K562 treated with DMSO at 1 percent for 12 hours (cell line): ENCODE measurements around the gene KCTD17. TPM values are rescaled to one million over a fixed set of nuclear protein-coding genes. Genes with fewer than 3 reads are reported as not detected.

Experiments used
- total RNA-seq: library from RNA; unstranded; fragments of 300-600 nt; gene quantifications from 2 replicates; pipeline ENCODE4 v1.2.3, GENCODE V29; 2022; ENCODE audit not compliant: insufficient read depth

KCTD17 gene, protein sequence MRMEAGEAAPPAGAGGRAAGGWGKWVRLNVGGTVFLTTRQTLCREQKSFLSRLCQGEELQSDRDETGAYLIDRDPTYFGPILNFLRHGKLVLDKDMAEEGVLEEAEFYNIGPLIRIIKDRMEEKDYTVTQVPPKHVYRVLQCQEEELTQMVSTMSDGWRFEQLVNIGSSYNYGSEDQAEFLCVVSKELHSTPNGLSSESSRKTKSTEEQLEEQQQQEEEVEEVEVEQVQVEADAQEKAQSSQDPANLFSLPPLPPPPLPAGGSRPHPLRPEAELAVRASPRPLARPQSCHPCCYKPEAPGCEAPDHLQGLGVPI
- not detected in 2 replicates for total RNA-seq

DNA sequence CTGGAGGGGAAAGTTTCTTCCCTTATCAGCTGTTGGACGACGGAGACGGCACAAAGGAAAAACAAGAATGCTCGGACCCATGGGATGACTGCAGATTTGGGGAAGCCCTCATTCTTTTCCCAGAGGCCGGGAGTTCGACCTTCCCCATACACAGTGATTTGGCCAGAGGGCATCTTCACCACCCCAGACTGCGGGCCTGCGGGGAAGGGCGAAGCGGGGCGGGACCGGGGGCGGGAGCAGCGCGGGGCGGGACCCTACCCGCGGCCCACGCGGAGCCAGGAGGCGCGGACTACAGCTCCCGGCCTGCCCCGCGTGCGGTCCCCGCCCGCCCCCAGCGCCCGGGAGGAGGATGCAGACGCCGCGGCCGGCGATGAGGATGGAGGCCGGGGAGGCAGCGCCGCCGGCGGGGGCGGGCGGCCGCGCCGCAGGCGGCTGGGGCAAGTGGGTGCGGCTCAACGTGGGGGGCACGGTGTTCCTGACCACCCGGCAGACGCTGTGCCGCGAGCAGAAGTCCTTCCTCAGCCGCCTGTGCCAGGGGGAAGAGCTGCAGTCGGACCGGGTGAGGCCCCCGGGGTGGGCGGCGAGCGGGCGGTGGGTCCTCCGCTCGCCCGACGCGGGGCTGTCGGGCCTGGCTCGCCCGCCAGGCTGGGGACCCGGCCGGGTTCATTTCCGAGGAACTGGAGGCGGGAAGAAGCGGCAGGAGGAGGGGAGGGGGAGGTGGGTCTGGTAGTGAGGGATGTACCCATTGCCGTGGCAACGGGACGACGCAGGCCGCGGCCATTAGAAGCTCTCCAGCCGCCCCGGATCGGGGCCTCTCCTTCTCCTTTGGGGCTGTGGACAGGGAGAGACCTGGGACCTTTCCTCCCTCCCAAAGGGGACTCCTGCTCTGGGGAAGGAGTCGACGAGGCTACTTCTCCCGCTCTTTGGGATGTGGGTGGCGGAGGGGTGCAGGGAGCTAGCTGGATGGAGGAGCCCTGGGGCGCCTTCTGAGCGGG is at the start of gene KCTD17:
KCTD17 (plus strand) TSS at position 352 of the 995 bp plus-strand sequence; CDS start at position 371, 19 bp downstream.

DNA sequence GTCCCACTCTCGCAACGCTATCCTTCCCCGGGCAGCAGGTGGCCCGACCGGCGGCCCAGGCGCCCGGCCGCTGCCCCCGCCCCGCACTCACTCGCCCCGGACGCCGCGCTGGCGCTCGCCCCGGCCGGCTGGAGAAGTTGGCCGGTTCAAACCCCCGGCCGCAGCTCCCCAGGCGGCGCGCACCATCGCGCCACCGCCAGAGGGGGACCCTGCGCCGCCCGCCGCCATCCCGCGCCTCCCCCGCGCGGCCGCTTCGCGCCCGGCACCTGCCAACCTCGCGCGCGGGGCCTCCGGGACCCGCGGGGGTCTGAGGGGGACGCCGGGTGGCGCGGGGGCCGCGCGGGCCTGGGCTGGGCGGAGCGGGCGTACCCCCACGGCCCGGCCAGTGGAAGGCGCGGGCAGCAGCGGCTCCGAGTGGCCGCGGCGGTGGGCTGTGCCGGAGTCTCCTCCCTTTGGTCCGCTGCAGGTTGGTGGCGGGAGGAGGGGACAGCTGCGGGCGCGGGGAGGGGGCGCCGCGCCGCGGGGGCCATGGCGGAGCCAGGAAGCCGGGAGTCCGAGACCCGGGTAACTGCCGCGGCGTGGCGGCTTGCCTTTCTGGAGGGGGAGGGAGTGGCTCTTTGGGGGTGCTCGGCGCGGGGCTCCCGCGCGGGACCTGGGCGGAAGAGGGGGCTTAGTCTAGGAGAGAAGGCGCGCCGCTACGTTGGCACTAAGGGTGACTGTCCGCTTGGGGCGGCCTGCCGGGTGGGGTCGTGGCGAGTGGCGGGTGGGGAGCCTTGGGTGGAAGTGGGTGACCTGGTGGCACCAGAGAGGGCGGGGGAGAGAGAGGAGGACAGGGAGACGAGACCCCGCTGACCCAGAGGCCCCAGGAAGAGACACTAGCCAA is 32.0 kb upstream of the KCTD17 start, which contains the start of the genes MPST and TST:
MPST (plus strand) TSS at position 434 of the 883 bp plus-strand sequence; CDS start at position 529, 95 bp downstream.
TST (minus strand) TSS at position 139 of the 883 bp plus-strand sequence. CDS start 715 bp downstream, outside the sequence.

GRCh38 chr22:37109242-37109917 is 57.8 kb downstream of the KCTD17 start, which contains the start of gene TMPRSS6:
Gene TMPRSS6, minus strand, starts transcription at chr22:37109713. Its CDS starts 6,296 bp downstream, at chr22:37103417.

Other genes with a start within 250 kb of the KCTD17 start
- not detected in 2 replicates for gene PVALB, start 234.7 kb upstream of the KCTD17 start, total RNA-seq
- 2.4 and 2.6 TPM in 2 replicates for gene NCF4, start 190.7 kb upstream of the KCTD17 start, total RNA-seq
- gene CSF2RB, start 138.1 kb upstream of the KCTD17 start, total RNA-seq = 0.83 TPM in 1 of 2 replicates, not detected in the other
- gene TST, start 32.3 kb upstream of the KCTD17 start, total RNA-seq = 41.4 and 58.1 TPM in 2 replicates
- gene MPST, start 32.0 kb upstream of the KCTD17 start, total RNA-seq = 124 and 177 TPM in 2 replicates
- not detected in 2 replicates for gene TMPRSS6, start 58.0 kb downstream of the KCTD17 start, total RNA-seq
- 0.72 and 1.0 TPM in 2 replicates for gene IL2RB, start 98.2 kb downstream of the KCTD17 start, total RNA-seq
- gene C1QTNF6, start 136.5 kb downstream of the KCTD17 start, total RNA-seq = 0.58 and 1.2 TPM in 2 replicates
- not detected in 2 replicates for gene SSTR3, start 160.7 kb downstream of the KCTD17 start, total RNA-seq
- gene RAC2, start 192.5 kb downstream of the KCTD17 start, total RNA-seq = 239 and 319 TPM in 2 replicates
- gene CYTH4, start 230.8 kb downstream of the KCTD17 start, total RNA-seq = 0.49 and 1.9 TPM in 2 replicates